Suprapubic skin (tissue), 4 donors: ENCODE results near the gene ARL14.

Experiments
- EP300 ChIP-seq: sonication (generic); formaldehyde crosslinking; IDR thresholded peaks from one replicate; pipeline ENCODE4 v1.6.1; 2017; ENCODE audit warnings: antibody characterized with exemption
- POLR2A ChIP-seq, 2 donors: fragments of 450-650 bp; IDR thresholded peaks; one replicate each; pipeline ENCODE4 v1.6.1; 2017; ENCODE audit warnings: antibody characterized with exemption in 2 of 2, mild to moderate bottlenecking in 2 of 2, moderate library complexity in 2 of 2
- POLR2AphosphoS5 ChIP-seq, 3 donors: sonication (generic); formaldehyde crosslinking; IDR thresholded peaks; one replicate each; pipeline ENCODE4 v1.6.1; 2017; ENCODE audit warnings: antibody characterized with exemption in 3 of 3
- TF ChIP-seq, protein P1 (sequence below), 2 donors: fragments of 200-600 bp in 1 of 2; fragments of 450-650 bp in 1 of 2; sonication (generic) in 1 of 2; IDR thresholded peaks; one replicate each; pipeline ENCODE4 v1.5.1; 2016 to 2019; ENCODE audit warnings: antibody characterized with exemption in 2 of 2, mild to moderate bottlenecking in 1 of 2, moderate library complexity in 1 of 2

DNA sequence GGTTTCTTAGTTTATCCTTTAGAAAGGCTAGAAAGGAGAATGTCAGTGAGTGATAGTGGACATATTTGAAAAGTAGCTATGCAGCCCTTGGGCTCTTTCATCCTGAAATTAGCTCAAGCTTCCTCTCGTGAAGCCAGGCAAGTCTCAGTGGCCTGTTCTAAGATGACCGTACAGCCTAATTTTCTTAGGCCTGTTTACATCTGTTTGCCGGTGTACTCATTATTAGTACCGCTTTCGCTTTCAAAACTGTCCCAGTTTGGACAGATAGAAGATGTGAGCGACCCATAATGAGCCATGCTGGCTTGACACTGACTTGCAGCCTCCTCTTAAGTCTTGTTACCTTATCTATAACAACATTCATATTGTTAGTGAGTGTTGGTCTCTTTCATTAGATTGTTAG, 5.7 kb upstream of the ARL14 start:
- TF ChIP-seq, protein P1, sequence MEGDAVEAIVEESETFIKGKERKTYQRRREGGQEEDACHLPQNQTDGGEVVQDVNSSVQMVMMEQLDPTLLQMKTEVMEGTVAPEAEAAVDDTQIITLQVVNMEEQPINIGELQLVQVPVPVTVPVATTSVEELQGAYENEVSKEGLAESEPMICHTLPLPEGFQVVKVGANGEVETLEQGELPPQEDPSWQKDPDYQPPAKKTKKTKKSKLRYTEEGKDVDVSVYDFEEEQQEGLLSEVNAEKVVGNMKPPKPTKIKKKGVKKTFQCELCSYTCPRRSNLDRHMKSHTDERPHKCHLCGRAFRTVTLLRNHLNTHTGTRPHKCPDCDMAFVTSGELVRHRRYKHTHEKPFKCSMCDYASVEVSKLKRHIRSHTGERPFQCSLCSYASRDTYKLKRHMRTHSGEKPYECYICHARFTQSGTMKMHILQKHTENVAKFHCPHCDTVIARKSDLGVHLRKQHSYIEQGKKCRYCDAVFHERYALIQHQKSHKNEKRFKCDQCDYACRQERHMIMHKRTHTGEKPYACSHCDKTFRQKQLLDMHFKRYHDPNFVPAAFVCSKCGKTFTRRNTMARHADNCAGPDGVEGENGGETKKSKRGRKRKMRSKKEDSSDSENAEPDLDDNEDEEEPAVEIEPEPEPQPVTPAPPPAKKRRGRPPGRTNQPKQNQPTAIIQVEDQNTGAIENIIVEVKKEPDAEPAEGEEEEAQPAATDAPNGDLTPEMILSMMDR (IDR thresholded peaks at IDR 0.05), result no peak
- TF ChIP-seq POLR2A (IDR thresholded peaks at IDR 0.05) (no peak), POLR2AphosphoS5 (IDR thresholded peaks at IDR 0.05) (no peak), EP300 (no peak)
